Stimulated activated CD4-positive, alpha-beta T cell treated with anti-CD3 and anti-CD28 coated beads, Interleukin-12 subunit alpha, Interleukin-12 subunit beta, amount 100 ng/mL, for 4 hours (primary cell): ENCODE data around the gene AKR1C2.
"Not testable (repeated sequence)": the region's sequence is repeated elsewhere in the genome, so short reads cannot be mapped to it uniquely, and the experiment has no call there.

ENCODE experiments used
- DNase-seq: peaks from one replicate; pipeline ENCODE4 v3.0.0-alpha.2; 2020

Gene AKR1C2

DNA sequence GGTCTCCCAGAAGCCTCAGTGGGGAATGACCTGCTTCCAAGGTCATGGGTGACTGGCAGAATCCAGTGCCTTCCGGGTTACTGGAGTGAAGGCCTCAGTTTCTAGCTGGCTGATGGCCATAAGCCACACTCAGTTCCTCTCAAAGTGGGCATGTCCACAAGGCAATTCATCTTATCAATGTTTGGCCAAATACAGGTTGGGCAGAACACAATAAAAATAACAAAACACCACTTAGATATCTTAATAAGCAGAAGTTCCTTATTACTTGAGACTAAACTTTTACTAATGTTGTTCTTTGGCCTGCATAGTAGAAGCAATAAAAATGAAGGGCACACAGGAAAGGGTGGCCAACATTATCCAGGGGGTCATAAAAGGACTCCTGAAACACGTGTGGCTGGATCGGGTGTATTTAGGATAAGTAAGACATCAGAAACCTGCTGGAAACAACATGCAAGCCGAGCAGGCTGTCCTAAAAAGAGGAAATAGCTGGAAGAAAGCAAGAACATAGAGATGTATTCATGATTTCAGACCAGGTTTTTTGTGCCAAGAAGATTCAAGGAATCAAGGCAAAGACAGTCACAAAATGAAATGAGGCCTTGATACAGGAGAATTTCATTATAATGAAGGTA is 19.6 kb upstream of the AKR1C2 start:
- no peak for DNase-seq

DNA sequence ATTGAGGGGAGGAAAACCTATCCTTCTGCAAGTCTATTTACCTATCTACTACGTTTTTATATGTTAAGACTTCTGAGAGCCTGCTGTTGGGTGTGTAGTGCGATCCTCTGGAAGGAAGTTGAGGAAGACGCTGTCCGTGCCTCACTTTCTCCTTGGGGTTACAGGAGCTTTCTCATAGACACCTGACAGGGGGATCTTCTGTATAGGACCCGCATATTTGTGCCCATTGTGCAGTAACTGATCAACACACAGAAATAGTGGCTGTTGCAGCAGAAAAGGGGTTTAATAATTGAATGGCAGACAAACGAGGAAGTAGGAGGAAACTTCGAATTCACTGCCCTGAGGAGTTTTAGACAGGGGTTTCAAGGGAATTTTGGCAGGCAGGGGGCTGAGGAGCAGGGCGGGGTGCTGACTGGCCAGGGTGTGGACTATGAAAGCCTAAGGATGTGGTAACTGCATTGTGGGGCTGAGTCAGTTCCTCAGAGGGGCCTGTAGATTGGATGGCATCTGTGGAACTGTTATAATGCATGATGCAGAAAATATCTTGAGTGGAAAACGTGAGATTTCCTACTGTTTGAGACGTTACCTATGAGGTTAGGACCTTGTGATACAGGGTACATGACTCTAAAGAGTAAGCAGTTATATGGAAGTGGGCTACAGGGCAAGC is 18.1 kb upstream of the AKR1C2 start:
- not testable (repeated sequence) for DNase-seq

DNA sequence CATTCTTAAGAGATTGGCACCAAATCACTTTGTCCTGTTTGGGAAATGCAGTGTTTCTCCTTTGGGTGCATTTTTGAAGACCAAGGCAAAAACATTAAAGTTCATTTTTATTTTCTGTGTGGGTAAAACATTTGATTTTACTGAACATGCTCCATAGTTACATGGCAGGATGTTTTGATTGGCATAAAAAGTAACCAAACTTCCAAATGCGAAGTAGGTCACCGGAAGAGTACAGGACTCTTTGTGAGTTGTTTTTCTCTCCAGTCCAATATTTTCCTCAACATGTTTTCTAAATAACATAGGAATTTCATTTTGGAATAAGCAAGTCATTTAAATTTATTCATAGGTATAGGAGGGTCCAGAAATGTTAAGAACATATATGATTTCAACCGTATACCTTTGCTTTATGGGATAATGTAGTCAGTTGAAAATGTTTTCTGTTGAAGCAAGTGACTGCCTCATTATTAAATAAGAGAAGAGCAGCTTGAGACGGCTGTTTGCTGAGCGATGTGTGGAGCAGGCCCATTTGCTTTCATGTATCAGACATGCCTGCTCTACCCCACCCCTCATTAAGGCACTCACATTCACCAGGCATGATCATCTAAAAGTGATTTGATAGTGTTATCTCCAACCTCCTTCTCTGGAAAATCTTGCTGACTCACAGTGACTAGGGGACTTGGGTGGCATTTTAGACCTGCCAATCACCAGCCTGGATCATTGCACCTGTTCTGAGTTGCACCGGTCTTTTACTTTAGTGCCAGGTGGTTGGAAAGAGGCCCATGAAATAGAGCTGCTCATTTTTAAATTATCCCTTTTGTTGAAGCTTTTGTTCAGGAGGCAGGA is 16.3 kb upstream of the AKR1C2 start:
- DNase-seq, result not testable (repeated sequence)

DNA sequence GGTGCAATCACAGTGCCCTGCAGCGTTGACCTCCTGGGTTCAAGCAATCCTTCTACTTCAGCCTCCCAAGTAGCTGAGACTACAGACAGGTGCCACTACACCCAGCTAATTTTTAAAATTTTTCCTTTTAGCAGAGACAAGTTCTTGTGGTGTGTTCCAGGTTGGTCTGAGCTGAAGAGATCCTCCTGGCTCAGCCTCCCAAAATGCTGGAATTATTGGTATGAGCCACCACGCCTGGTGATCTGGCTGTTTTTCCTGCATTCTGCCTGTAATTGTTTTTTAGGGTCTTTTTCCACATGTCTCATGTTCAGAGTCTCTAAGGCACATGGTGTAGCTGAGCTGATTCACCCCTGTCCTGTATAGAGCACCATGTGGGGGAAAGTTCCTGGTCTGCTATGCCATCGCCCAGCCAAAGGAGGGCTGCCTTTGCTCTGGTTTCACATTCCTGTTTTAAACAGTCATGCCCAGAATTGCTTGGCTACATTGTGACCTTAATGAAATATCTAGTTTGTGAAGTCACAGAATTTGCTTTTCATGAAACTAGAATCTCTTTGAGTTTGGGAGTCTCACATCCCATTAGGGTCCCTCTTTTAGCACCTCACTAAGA is 15.1 kb upstream of the AKR1C2 start:
- not testable (repeated sequence) for DNase-seq

DNA sequence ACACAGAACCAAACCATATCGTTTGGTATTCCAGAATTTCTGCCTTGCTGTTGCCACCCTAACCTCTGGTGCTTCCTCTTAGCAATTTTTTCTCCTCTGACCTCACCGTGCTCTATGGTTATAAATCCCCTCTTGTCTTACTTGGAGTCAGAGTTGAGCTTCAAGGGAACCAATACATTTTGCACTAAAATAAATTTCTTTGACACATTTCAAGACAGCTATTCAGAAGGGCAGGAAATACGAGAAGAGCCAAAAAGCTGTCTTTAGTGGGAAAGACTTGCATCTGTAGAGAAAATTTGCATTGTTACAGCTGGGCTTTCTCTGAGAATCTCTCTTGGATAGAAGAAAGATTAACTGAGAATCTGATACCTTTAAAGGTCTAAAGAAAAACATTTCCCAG is 14.5 kb upstream of the AKR1C2 start:
- DNase-seq, result no peak

DNA sequence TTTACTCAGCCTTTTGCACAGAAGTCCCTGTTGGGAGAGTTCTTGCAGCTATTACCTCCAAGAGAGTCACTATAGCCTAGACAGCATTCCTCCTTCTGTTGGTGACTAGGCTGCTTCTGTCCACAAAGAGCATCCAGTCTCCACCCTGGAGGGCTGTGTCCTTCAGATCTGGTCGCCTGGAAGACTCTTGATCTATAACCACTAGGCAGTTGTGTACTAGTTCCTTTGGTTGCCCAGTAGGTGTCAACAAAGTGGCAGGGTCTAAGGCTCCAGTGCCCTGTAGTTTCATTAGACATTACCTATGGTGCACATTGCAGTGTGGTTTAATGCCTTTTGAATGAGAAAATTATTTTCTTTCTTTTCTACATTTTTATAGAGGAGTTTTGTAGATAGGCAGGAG is 11.3 kb upstream of the AKR1C2 start:
- no peak for DNase-seq

DNA sequence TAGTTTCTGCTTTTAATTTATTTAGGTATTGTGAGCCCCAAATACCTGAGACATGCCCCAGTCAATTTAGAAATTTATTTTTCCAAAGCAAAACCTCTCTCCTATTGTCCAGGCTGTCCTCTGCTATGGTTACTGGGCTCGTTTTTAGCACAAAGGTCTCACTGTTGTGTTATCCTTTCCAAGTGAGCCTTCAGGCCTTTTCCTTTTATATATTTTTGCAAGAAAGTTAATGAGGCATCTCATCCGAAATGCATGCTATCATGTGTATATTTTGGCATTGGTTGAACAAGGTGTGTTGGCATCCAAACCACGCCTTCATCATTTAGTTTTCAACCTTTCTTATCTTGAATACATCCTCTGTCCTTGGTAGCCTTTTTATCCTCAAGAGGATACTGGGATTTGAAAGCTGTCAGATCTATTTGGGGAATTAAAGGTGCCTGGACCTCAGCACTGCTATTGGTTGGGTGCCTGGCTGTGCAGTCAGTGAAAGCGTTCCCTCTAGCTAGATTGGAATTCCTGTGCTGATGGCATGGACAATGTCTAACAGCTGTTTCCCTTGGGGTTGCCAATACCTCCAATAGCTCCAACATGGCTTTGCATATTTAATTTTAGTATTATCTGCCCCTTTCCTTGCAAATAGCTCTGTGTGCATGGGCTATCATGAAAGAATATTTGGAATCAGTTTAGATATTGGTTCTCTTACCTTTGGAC is 10.7 kb upstream of the AKR1C2 start:
- not testable (repeated sequence) for DNase-seq

DNA sequence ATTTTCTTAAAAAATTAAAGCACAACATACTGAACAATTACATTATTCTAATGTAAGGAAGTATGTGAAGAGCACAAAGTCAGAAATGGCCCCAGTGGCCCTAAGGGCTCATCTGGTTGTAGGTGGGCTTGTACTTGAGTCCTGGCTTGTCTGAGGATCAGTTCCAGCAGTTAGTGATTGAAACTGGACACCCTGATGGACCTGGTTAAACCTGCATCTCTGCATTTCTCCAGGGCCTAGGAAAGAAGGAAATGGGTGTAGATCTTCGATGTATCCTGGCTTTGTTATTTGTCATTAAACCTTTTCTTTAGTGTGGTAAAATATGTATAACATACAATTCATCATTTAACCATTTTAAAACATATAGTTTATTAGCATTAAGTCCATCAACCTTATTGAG is 9.7 kb upstream of the AKR1C2 start:
- no peak for DNase-seq

DNA sequence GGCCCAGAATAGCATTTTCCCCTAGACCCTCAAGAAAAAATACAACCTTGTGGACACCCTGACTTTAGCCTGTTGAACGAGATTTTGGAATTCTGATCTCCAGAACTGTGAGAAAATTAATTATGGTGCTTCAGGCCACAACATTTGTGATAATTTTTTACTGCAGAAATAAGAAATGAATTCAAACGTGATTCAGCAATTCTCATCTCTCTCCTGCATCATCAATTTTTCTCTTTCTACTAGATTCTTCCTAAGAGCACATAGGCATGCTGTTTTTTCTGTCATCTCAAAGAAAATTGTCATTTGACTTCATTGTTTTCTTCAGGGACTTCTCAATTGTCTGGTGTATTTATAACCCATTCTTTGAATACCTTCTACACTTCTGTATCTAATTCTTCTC is 8.9 kb upstream of the AKR1C2 start:
- DNase-seq, result no peak

DNA sequence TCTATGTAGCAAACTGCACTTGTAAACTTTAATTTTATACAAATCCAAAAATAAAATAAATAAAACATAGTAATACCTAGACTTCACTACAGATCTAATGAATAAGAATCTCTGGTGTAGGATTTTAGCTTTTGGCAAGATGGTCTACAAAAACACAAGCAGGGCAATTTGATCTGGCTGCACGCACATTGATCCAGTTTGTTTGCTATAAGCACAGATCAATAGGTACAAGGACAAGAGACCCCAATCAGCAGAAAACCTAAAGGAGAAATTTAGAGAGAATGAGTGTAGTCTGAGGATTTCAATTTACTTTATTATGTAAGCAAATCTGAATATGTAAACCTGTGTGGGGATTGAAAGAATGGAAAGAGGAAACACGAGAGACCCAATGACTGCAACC is 7.7 kb upstream of the AKR1C2 start:
- DNase-seq, result not testable (repeated sequence)

DNA sequence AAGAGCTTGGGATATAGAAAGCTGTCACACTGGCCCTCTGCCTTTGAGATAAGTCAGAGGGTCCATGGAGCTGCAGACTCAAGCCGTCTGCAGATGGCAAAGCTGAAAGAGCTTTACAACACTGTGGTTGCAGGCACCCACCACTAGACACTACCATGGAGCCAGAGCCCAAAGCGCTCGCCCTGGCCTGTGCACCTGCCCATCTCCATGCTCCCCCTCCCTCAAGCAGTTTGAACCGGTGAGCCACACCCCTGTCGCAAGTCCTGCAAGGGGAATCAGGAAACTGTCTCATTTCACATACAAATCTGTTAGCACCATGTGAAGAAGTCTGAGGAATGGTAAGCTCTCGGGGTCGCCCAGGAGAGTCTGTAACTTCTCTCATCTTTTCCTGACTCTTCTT is 6.4 kb upstream of the AKR1C2 start:
- DNase-seq, result not testable (repeated sequence)

DNA sequence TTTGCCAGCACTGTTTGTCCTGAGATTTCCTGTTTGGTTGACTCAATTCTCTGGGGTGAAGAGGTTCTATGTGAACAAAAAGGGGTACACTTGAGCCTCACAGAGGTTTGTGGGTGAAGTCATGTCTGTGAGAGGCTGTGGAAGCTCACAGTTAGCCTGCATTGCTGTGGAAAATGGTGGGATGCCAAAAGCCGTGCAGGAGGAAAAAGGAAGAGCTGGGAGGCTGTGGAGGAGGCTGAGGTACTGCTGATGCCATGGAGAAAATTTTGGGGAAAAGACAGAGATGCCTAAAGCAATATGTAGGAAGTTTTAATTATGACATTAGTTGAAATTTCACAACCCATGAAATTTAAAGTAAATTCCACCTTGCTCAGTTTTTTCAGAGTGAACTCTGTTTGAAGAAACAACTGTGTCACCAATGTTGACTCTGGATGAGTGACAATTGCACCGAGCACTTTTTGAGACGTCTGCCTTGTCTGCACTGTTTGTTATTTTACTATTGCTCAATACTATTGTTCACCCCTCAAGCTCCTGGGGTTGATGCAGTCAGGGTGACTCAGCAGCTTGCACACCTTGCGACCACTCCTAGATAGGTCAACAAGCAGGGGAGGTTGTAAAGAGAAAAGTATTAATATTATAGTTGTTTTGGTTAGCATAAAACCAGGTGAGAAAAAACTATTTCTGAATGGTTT is 5.3 kb upstream of the AKR1C2 start:
- DNase-seq, result not testable (repeated sequence)

DNA sequence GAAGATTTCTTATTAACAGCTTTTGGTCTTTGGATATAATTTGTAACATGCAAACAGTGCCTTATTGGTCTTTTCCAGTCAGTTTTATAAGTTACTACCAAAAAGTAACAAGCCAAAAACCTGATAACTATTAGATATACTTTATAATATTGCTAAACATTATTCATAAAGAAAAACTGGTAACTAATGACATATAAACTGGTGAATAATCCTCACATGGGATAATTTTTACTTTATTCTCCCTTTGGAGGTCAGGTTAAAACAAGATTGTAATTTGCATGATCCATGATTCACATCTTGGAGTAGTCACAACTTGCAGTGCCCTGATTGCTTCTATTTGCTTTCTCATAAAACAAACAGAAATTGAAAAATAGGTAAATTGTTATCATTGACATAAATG is 844 bp upstream of the AKR1C2 start:
- DNase-seq, result not testable (repeated sequence)

DNA sequence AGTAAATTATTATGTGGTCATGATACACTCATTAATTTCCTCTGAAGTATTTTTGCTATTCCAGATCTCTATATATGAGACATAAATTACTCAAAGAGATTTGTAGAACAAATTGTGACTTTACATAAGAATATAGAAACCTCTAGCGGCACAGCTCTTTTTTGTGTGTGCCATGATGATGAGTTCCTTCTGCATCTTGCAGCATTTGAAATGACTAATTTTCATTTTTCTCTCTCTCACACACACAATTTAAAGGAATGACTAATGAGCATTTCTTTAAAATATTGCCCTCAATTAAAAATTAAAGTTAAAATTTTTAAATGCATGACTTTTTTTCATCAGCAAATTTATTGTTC is 351 bp upstream of the AKR1C2 start:
- not testable (repeated sequence) for DNase-seq

DNA sequence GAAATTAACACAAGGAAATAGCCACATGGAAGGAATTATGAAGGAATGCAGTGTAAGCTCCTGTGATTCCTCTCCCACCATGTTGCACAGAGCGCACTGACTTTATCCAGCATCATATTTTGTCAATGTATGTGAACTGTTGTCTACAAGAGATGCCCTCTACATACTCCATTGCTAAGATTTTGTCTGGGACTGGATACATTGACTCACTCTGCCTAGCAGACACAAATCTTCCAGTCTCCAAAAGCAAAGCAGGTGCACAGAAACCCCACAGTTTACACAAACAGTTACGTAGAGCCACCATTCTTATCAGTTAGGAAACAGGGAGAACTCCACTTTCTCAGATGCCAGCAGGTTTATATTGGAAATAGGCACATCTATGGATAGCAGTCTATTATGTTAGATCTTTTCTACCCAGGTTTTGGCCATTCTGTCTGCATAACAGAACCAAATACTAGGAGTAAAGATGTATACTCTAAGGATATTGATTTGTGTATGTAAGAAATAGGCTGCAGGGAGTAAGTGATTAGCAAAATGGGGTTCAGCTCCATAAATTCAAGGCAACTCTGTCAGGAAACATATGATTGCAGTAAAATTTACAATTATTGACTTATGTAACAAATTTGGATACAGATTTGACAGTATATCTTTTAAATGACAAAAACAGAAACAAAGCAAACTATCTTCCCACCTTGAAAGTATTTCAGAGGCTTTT is 1.5 kb downstream of the AKR1C2 start:
- DNase-seq, result no peak

DNA sequence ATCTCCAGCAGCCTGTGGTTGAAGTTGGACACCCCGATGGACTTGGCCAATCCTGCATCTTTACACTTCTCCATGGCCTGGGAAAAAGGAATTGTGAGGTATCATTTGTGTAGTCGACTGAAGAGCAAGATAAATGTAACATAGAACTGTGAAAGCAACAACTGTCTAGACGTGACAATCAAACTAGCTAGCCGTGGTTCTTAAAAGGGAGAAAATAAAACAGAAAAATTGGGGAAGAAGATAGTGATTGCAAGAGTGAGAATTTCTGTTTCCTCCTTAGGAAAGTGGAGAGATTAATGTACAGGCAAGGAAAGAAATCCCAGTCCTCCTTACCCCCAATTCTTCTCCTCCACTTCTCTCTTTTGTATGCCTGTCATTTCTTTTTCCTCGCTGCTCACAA is 5.0 kb downstream of the AKR1C2 start:
- no peak for DNase-seq

DNA sequence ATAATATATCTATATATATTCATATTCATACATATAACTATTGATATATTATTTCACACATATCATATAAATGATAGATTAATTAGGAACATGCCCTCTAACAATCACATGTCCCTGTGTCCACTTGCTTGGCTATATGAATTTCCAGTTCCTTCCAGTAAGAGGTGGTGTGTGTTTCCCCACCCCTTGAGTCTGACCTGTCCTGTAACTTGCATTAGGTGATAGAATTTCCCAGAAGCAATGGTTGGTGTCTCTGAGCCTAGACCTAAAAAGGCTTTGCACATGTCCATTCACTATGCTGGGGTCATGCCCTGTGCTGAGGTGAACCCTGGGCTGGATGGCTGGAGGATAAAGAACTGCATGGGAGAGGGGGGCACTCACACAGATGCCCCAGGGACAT is 9.4 kb downstream of the AKR1C2 start:
- not testable (repeated sequence) for DNase-seq

DNA sequence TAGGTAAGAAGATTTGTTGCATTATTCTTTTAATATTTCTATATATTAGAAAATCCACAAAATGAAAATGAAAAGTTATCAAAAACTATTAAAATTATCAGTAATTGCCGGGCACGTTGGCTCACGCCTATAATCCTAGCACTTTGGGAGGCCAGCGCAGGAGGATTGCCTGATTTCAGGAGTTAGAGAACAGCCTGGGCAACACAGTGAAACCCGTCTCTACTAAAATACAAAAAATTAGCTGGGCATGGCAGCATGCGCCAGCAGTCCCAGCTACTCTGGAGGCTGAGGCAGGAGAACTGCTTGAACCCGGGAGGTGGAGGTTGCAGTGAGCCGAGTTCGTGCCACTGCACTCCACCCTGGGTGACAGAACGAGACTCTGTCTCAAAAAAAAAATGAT is 11.1 kb downstream of the AKR1C2 start:
- DNase-seq, result not testable (repeated sequence)

DNA sequence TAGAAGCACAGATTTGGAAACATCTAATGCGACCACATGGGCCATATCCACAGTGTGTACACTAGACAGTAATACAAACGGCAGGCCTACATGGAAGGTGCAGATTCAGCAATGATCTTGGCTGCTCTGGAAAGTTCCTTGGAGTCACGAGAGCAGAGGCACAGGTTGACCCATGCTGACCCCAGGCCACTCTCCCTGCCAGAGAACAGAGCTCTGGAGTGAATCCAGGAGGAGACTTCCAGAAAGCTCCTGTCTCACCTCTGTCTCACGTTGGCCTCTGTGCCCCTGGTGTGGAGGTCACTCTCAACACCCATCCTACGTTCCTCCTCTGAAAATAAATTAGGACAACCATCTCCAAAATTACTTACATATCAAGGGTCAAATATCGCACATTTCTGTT is 12.2 kb downstream of the AKR1C2 start:
- DNase-seq, result not testable (repeated sequence)

DNA sequence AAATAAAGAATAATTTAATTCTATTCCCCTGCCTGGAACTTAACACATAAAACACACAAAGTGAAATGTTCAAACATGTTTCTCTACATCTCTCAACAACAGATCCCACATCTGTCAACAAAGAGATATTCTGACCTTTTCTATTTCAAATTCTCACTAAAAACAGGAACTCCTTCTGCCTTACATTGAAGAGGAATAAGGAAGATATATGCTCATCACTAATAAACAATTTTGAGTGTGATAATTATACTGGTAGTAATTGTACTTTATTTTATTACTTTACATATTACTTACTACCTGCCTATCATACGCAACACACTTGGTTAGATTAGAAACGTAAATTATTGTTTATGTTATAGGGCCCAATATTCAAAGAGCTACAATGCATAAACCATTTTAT is 13.4 kb downstream of the AKR1C2 start:
- no peak for DNase-seq

DNA sequence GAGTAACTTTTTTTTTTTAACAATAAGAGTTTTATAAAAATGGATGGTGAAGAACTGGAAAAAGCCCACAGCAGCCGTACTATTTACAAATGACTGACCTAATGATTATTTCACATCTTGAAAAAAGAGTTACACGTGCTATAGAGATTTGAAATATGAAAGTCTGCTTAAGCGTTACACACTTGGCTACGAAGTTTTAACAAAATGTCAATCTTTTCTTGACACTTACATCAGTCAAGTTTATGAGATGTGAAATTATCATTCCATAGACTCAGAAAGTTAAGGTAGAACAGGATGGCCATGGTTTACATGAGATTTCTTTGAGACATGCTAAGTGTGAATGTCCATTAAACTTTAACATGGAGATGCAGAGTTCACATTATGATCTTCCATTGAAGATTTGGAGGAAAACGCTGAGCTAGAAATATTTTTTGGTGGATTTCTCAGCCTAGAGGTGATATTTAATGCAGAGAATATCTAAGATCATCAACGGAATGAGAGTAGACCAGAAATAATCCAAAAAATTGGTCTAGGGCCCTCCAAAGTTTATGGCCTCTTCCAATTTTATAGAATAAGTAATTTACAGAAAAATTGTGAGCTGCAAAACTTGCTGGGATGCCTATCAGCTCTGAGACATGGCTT is 15.5 kb downstream of the AKR1C2 start:
- DNase-seq, result not testable (repeated sequence)
